Stimulated activated CD8-positive, alpha-beta memory T cell treated with anti-CD3 and anti-CD28 coated beads, Interleukin-15, amount 100 ng/mL, for 24 hours (primary cell): ENCODE measurements around the gene KLHL33.
"Not testable (repeated sequence)": the region's sequence is repeated elsewhere in the genome, so short reads cannot be mapped to it uniquely, and the experiment has no call there.

Source experiments
- DNase-seq: peaks from one replicate; pipeline ENCODE4 v3.0.0-alpha.2; 2020; ENCODE audit warnings: low read depth

The KLHL33 gene

GRCh38 chr14:20435582-20436362 lies at the start of gene KLHL33:
Gene KLHL33 (minus strand): TSS chr14:20436166. CDS start chr14:20435811, 355 bp downstream.
- DNase-seq, result no peak

- DNase-seq, result no peak
Observed at GRCh38 chr14:20482382-20482781, 46.4 kb upstream of the KLHL33 start.

GRCh38 chr14:20478894-20479293 lies 42.9 kb upstream of the KLHL33 start:
- DNase-seq, result no peak

- no peak for DNase-seq
Observed at GRCh38 chr14:20477211-20477876, 41.4 kb upstream of the KLHL33 start.

GRCh38 chr14:20476776-20477175 lies 40.8 kb upstream of the KLHL33 start:
- no peak for DNase-seq

- DNase-seq, result no peak
Observed at GRCh38 chr14:20472536-20473169, 36.7 kb upstream of the KLHL33 start.

- DNase-seq, result no peak
Observed at GRCh38 chr14:20470603-20470901, 34.6 kb upstream of the KLHL33 start.

- peak; percentile 11 for DNase-seq
Observed at GRCh38 chr14:20469890-20470602, 34.1 kb upstream of the KLHL33 start.

- peak; percentile 73 for DNase-seq
Observed at GRCh38 chr14:20469242-20469889, 33.4 kb upstream of the KLHL33 start, which contains the start of gene PNP. Gene PNP (plus strand): TSS chr14:20469406. CDS start chr14:20469525, 119 bp downstream.

- DNase-seq, result no peak
Observed at GRCh38 chr14:20468764-20469241, 32.8 kb upstream of the KLHL33 start.

- peak; percentile 95 for DNase-seq
Observed at GRCh38 chr14:20461225-20462141, 25.5 kb upstream of the KLHL33 start, which contains the start of gene PIP4P1. Gene PIP4P1 (minus strand): TSS chr14:20461434. CDS start chr14:20461325, 109 bp downstream.

- no peak for DNase-seq
Observed at GRCh38 chr14:20460458-20461224, 24.7 kb upstream of the KLHL33 start.

- DNase-seq, result no peak
Observed at GRCh38 chr14:20458031-20458789, 22.2 kb upstream of the KLHL33 start.

- DNase-seq, result no peak
Observed at GRCh38 chr14:20456971-20457370, 21.0 kb upstream of the KLHL33 start.

- DNase-seq, result no peak
Observed at GRCh38 chr14:20455355-20456300, 19.7 kb upstream of the KLHL33 start.

GRCh38 chr14:20454516-20455354 lies 18.8 kb upstream of the KLHL33 start, which contains the start of the genes APEX1 and OSGEP:
Gene APEX1 (plus strand): TSS chr14:20455226. CDS start chr14:20455646, 420 bp downstream.
Gene OSGEP (minus strand): TSS chr14:20454812. CDS start chr14:20454683, 129 bp downstream.
- peak; percentile 83 for DNase-seq

GRCh38 chr14:20452831-20453230 lies 16.9 kb upstream of the KLHL33 start:
- not testable (repeated sequence) for DNase-seq
